Esophagus squamous epithelium (tissue), 5 donors: Measurements from ENCODE around the gene ADAMTSL2. TPM values are rescaled to one million over a fixed set of nuclear protein-coding genes. Genes with fewer than 3 reads are reported as not detected.

Experiments used
- DNase-seq: peaks from one replicate; lab custom pipeline; 2025; lab: John Stamatoyannopoulos, UW
- H3K27ac ChIP-seq, 4 donors: fragments of 200-600 bp; sonication (generic); one replicate each; pipeline ENCODE4 v1.5.1; 2016 to 2019; ENCODE audit warnings: mild to moderate bottlenecking in 1 of 4
- H3K27me3 ChIP-seq, 4 donors: fragments of 200-600 bp; sonication (generic); 1 replicate in 3 of 4; 2 replicates in 1 of 4; pipeline versions ENCODE4 v1.5.1 to v1.6.0; 2017 to 2021; ENCODE audit warnings: antibody characterized with exemption in 1 of 4
- H3K36me3 ChIP-seq, 3 donors: fragments of 200-600 bp; sonication (generic); one replicate each; pipeline ENCODE4 v1.5.1; 2016 to 2019
- H3K4me1 ChIP-seq, 3 donors: fragments of 200-600 bp; sonication (generic); one replicate each; pipeline ENCODE4 v1.5.1; 2017 to 2019
- H3K4me3 ChIP-seq, 4 donors: fragments of 200-600 bp; sonication (generic); 1 replicate in 3 of 4; 2 replicates in 1 of 4; pipeline ENCODE4 v1.5.1; 2016 to 2019; ENCODE audit warnings: mild to moderate bottlenecking in 2 of 4, moderate library complexity in 1 of 4
- H3K9me3 ChIP-seq, 3 donors: fragments of 200-600 bp; sonication (generic); one replicate each; pipeline ENCODE4 v1.5.1; 2016 to 2019
- CTCF ChIP-seq, 6 experiments: fragments of 450-650 bp in 4 of 6; fragments of 200-600 bp in 2 of 6; sonication (generic) in 2 of 6; IDR thresholded peaks; one replicate each; pipeline ENCODE4 v1.5.1; 2016 to 2019; ENCODE audit warnings: antibody characterized with exemption in 6 of 6, mild to moderate bottlenecking in 4 of 6, moderate library complexity in 4 of 6
- POLR2A ChIP-seq, 4 donors: fragments of 450-650 bp; IDR thresholded peaks; one replicate each; pipeline ENCODE4 v1.6.1; 2017; ENCODE audit warnings: antibody characterized with exemption in 4 of 4, mild to moderate bottlenecking in 4 of 4, moderate library complexity in 3 of 4
- WGBS, 2 donors: methylation state at CpG; one replicate each; pipeline ENCODE4 v1.1.5; 2018; 5-methylcytosine and 5-hydroxymethylcytosine counted together
- intact Hi-C: fragments of 100-400 bp; cut with DNase I; formaldehyde crosslinking; loops from one replicate; pipeline ENCODE4 v1.15.0; 2022
- total RNA-seq, 4 donors: library from RNA; depleted of rRNA; stranded (reverse); fragments of >200 nt; gene quantifications; one replicate each; pipeline ENCODE4 v1.1.0, GENCODE V29; 2016
- donor health status: DM: yes; HTN: yes; CAD: no.

ADAMTSL2 gene
- total RNA-seq, 4 donors from 2014 or later, result 1.1 to 2.1 (median 1.4) TPM

- peaks cover 0 to 42% (median 22%) of the 10 kb centered on the region in 3 donors for H3K4me1 ChIP-seq
- no peaks in the 10 kb centered on the region for H3K36me3 ChIP-seq
- H3K4me3 ChIP-seq, result no peak overlapping the region
- peaks cover 0 to 61% (median 0%) of the 10 kb centered on the region in 4 donors for H3K27me3 ChIP-seq
- intact Hi-C loops, result no loop called here
- DNase-seq, result no peak
- TF ChIP-seq POLR2A (IDR thresholded peaks at IDR 0.05) (no peak), CTCF (IDR thresholded peaks at IDR 0.05) (no peak)
- WGBS, 2 donors, result 50 to 77% methylated on average over 1 to 3 of the region's 23 CpGs
- H3K27ac ChIP-seq, result peak overlapping the region in 3 of 4 donors; percentile 49 to 70 (median 53)
- no peaks in the 10 kb centered on the region for H3K9me3 ChIP-seq
Measured at GRCh38 chr9:133583586-133583985, 49.1 kb downstream of the ADAMTSL2 start.

DNA sequence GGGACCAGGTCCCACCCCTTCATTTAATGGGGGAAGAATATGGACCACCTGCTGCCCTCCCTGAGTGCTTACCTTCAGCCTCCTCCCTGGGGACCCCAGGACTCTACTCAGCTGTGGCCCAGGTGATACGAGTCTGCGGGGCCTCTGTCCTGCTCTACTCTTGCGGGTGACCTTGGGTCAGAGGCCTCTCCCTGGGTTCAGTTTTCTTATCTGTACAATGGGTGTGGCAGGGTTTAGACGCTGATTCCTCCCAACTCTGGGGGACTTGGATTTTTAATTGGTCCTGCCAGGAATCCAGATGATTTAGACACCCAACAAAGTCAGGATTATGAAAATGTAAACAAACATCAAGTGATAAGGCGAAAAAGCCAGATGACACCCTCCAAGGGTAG, 49.7 kb downstream of the ADAMTSL2 start:
- Histone ChIP-seq H3K4me3 (no peak overlapping the region), H3K27ac (peak overlapping the region in 3 of 4 donors; percentile 49 to 70 (median 53)), H3K36me3 (no peaks in the 10 kb centered on the region), H3K27me3 (peaks cover 0 to 58% (median 0%) of the 10 kb centered on the region in 4 donors), H3K4me1 (peaks cover 0 to 42% (median 22%) of the 10 kb centered on the region in 3 donors), H3K9me3 (no peaks in the 10 kb centered on the region)
- no peak for TF ChIP-seq POLR2A (IDR thresholded peaks at IDR 0.05)
- TF ChIP-seq CTCF (IDR thresholded peaks at IDR 0.05), result no peak
- intact Hi-C loops, result no loop called here
- DNase-seq, result no peak
- WGBS, 2 donors, result 71 to 73% methylated on average over 4 of the region's 5 CpGs

- Histone ChIP-seq H3K4me1 (peaks cover 0 to 42% (median 22%) of the 10 kb centered on the region in 3 donors), H3K27me3 (peaks cover 0 to 61% (median 0%) of the 10 kb centered on the region in 4 donors), H3K36me3 (no peaks in the 10 kb centered on the region), H3K4me3 (no peak overlapping the region), H3K27ac (peak overlapping the region in 3 of 4 donors; percentile 49 to 70 (median 53)), H3K9me3 (no peaks in the 10 kb centered on the region)
- no peak for TF ChIP-seq POLR2A (IDR thresholded peaks at IDR 0.05)
- TF ChIP-seq CTCF (IDR thresholded peaks at IDR 0.05), result no peak
- intact Hi-C loops, result no loop called here
- WGBS, 2 donors, result 13 to 15% methylated on average over 18 of the region's 28 CpGs
- DNase-seq, result no peak
Measured at GRCh38 chr9:133584559-133585476, 50.3 kb downstream of the ADAMTSL2 start.

- Histone ChIP-seq H3K9me3 (no peaks in the 10 kb centered on the region), H3K4me3 (no peak overlapping the region), H3K4me1 (peaks cover 0 to 42% (median 22%) of the 10 kb centered on the region in 3 donors), H3K36me3 (no peaks in the 10 kb centered on the region), H3K27ac (no peak overlapping the region), H3K27me3 (peaks cover 0 to 67% (median 0%) of the 10 kb centered on the region in 4 donors)
- 6 to 19% methylated on average over 8 of the region's 43 CpGs for WGBS, 2 donors
- TF ChIP-seq POLR2A (IDR thresholded peaks at IDR 0.05) (no peak), CTCF (IDR thresholded peaks at IDR 0.05) (no peak)
- DNase-seq, result no peak
- intact Hi-C loops, result no loop called here
Measured at GRCh38 chr9:133585481-133586351, 51.2 kb downstream of the ADAMTSL2 start.
